ENCODE results near the gene HINT3.
"Not testable (repeated sequence)": the region's sequence is repeated elsewhere in the genome, so short reads cannot be mapped to it uniquely, and the experiment has no call there.

The HINT3 gene

DNA sequence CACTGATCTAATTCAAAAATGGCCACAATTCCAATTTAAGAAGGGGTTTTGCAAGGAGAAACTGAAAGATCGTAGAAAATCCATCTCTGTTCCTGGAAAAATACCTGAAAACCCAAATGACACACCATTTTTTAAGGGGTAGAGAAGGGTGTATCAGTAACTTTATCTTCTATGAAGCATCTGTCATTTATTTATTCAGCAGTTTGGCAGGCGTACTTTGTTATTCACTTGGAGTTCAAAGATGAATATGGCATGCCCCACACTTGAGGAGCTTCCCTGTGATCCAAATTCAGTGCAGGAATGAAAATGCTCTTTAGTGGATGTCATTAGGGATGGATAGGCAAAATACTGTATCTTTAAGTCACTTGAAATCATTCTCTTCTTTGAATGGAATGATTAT is 7.2 kb downstream of the HINT3 start:
- DNase-seq: no peak

DNA sequence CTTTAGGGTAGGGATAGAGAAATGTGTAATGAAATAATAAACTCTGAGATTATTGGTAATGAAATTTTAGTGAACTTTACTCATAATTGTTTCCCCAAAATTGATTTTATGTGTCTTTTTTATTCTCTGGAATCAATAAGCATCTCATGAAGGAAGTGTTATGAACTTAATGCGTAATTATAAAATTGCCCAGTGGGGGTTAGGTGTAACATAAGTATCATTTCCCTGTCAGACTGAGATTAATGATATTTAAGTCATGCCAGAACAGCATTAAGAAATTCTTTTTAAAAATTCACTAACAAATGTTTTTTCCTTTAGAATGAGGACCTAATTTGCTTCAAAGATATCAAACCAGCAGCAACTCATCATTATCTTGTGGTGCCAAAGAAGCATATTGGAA is 10.0 kb downstream of the HINT3 start:
- no peak for DNase-seq

DNA sequence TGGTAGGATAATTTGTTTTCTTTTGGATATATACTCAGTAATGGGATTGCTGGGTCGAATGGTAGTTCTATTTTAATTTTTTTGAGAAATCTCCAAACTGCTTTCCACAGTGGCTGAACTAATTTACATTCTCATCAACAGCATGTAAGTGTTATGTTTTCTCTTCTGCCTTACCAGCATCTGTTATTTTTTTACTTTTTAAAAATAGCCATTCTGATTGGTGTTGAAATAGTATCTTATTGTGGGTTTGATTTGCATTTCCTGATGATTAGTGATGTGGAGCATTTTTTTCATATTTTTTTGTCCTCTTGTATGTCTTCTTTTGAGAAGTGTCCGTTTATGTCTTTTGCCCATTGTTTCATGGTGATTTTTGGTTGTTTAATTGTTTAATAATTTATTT is 11.9 kb downstream of the HINT3 start:
- DNase-seq: no peak

DNA sequence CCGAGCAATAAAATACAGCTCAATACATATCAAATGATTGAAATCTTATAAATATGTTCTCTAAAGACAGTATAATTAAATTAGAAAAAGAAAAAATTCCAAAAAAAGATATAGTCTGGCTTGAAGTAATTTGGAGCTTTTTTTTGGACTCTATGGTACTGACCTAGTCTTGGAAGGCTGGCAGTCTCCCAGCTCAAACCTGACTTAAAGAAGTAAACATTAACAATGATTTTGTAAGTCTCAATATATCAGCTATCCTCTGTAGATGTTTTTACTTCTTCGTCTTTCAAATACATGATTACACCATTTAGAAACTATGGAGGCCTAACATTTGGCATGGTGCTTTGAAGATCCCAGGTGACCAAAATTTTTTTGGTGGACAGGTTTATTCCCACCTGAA is 14.2 kb downstream of the HINT3 start:
- DNase-seq: no peak

DNA sequence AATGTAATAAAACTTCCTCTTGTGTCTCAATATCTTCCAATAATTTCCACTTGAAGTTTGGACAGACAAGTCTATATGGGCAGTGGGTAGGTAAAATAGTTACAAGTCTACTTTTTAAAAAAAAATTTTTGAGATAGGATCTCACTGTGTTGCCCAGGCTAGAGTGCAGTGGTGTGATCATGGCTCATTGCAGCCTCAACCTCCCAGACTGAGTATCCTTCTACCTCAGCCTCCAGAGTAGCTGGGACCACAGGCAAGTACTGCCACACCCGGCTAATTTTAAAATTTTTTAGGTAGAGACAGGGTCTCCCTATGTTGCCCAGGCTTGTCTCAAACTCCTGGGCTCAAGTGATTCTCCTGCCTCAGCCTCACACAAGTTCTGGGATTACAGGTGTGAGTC is 15.9 kb downstream of the HINT3 start:
- not testable (repeated sequence) for DNase-seq

DNA sequence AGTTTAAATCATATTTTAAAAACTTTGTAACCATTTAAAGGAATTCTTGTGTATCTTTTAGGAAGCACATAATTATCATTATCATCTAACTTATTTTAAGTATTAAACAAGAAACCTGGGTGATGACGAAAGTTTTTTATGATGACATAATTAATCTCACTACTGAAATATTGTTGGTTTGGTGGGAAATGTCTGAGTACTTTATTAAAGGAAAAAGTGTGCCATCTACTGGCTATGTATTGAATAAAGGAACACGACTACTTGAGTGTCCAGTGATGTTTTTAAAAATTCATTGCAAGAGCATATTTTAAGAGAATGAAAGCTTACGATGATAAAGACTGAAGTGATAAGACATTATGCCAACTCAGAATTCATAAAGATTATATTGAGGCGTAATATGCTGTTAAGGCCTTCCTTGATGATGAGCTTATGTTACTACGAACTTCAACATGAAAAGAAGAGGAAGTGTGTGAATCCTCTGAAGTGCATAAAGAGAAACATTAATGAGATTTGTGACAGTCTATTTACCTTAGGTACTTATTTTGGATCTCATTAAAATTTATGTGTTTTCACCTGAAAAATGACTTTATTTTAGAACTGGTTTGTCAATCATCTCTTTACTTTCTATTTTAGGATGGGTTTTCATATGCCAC is 17.8 kb downstream of the HINT3 start:
- DNase-seq: peak; percentile 82

DNA sequence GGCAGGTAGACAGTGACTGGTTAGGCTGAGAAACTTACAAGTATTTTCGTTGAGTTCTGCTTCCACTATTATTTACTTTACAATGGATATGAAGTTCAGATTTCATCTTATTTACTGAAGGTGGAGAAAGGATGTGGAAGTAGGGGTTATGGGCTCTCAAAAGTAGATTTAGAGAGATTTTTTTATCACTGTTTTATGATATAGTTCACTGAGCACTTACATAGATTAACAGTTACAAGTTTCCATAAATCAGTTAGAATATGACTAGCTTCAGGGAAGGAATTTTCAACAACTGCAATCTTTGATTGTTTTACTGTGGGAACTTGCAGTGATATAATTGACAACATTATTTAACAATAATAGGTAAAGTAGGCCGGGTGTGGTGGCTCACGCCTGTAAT is 22.5 kb downstream of the HINT3 start:
- DNase-seq: no peak

DNA sequence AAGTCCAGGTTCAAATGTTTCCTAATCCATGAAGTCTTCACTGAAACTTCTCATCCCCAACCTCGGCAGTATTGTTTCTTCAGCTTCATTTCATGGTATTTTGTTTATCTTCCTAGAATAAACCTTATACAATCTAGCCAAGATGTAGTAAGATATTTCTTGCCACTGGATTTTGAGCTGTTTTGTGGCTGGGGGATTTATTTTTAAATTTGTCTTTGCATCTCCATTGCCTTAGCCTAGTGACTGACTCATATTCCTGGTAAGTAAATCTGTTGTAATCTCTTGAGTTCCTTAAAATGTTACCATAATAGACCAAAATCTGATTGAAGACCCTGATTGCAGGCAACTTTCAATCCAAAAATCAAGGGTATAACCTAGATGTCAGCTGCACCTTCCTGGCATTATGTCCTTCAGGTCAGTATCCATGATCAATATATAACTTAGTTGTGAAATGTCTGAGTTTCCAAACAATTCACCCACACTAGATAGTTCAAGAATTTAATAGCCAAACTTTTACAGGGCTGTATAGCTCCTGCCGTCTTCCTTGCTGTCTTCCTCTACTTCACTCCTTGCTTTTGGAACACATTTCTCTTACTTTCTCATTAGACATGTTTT is 25.1 kb downstream of the HINT3 start:
- DNase-seq: no peak

DNA sequence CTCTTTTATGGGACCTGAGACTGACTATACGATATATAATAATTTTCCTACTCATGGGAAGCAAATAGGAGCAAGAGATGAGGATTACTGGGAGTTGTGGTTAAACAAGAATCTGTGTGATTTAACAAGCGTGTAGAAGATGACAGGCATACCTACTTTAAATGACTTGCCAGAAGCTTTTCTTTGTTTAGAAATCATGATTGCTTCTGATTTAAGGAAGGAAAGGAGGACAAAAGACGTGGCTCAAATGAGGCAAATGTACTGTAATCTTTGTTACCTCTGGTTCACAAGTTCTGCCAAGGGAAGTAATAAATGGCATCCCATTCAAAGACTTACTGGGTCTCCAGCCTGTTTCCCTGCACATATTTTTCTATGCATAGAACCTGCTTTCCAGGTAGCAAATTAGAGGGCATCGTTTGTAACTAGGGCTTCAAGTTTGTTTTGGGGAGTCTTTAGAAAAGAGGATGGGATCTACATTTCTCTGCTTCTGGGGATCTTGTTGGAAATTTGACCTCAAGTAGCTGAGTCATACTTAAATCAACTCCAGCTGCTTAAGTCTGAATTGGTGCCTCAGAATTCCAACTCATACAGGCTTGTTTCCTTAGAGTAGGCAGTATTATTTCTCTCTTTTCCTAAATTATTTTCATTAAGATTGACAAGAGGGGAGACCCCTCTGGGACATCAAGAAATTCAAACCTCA is 26.8 kb downstream of the HINT3 start:
- no peak for DNase-seq

DNA sequence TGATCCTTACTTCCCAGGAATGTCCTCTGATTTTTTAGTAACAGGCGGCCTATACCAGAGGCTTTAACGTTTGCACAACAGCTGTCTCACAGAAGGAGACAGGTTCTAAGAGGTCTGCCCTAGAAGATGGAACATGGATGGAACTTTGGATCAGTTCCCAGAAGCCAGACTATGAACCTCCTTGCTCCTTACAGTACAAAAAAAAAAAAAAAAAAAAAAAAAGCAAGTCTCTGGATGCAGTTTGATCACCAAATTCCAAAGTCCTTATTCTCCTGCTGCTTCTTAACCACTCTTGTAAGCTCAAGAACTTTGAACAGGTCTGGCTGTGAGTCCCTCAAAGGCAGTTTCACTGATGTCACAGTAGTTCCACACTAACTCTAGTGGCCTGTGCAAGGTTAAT is 27.7 kb downstream of the HINT3 start:
- DNase-seq: no peak

DNA sequence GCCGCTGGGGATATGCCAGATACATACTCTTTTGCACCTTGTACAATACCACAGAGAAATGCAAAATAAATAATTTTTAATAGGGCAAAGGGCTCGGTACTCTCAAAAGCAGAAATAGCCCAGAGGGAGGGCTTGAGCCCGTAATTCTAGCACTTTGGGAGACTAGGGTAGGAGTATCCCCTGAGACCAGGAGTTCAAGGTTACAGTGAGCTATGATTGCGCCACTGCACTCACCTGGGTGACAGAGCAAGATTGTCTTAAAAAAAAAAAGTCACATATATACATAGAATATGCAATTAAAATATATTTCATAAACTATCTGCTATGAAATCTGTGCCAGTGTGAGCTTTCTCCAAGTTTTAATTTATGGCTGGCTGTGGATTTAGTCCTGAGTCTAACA is 29.0 kb downstream of the HINT3 start:
- no peak for DNase-seq

DNA sequence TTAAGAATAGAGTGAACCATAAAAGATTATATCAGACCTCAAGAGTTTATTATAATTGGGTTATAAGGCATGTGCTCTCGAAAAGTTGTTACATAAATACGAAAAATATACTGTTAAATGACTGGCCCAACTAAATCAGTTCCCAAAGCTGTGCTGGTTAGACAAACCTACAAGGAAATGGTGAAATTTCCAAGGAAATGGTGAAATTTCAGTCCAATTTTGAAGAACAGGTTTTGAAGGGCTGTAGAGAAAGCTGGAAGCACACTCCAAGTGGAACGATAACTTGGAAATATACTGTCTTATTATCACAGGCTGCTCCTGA is 29.4 kb downstream of the HINT3 start:
- no peak for DNase-seq

DNA sequence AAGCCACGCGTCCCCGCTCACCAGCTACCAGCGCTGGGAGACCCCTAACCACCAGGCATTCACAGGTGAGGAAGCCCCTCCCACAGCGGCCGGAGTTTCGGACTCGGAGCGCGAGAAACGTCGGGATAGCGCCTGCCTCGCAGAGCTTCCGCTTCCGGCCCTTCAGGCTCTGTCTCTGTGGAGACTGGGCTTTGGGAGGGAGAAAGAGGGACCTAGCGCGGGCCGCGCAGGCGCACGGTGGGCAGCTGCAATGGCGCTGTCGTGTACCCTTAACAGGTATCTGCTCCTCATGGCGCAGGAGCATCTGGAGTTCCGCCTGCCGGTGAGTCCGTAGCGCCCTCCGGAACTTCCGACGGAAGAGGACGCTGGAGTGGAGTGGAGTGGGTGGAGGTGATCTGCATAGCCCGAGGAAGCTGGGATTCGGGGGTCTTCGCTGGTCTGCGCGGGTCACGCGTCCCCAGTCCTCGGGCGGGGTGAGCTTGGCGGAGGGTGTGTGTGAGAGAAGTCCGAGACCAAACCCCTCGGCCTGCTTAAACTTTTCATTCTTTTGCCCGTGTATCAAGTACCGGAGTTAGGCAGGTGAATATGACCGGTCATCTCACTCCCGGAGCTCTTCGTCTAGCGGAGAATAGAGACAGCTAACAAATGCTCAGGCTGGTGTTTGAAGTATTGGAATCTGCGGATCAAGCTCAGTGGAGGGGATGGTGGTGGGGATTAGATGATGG is 29.9 kb downstream of the HINT3 start, which contains the start of gene TRMT11:
Gene TRMT11, plus strand, starts transcription at position 240 of the 725 bp plus-strand sequence. Its CDS starts 11 bp downstream, at position 251.
- peak; percentile 90 for DNase-seq

DNA sequence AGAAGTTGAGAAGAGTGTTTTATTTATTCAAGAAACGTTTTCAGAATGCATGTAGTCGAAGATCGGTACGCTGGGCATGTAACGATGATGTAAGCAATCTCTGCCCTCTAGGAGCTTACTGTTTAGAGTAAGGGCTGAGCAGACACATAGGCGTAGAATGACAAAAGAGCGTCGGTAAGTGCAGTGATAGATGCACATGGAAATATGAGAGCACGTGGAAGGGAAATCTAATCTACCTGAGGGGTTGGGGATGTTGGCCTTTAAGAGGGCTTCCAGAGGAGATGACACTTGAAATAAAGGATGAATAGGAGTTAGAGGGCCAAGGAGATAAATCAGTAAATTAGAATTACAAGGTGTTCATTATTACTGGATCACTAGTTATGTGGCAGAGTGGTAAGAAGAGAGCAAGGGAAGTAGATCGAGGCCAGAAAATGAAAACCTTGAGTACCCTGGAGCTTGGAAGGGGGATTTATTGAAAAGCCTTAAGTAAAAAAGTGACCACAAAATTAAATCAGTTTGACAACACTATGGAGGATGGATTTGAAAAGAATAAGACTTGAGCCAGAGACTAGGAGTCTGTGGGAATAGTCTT is 30.6 kb downstream of the HINT3 start:
- no peak for DNase-seq

DNA sequence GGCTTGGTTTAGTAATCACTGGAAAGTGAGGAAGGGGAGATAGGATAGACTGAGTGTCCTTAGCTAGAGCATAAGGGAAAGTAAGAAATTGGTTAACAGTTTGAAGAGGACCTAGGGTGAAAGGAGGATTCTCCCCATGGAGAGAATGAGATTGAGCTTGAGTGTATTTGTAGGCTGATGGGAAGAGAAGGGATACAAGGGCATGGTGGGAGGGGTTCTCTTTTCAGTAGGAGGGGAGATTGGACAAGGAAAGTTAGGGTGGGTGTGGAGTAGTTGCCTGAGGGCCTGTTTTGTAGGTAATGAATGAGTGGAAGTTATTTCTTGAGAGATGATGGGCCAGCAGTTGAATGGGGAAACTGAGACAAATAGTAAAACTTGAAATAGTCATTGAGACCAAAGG is 31.7 kb downstream of the HINT3 start:
- no peak for DNase-seq

DNA sequence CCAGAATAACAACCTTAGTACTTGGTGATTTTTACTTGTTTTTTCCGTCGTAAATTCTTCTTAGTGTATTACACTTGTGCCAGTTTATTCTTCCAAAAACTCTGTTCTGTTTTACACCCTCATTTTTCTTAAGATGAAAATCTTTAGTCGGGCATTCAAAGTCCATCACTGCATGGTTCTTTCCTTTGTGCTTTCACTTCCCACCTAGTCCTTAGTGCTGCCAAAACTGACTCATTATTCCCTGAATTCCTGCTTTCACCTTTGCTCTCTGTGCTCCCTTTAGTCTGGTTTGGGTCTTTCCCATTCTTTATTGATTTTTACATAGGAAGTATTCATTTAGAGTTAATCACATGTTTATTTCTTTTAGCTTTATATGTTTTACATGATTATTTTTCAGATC is 33.1 kb downstream of the HINT3 start:
- no peak for DNase-seq

DNA sequence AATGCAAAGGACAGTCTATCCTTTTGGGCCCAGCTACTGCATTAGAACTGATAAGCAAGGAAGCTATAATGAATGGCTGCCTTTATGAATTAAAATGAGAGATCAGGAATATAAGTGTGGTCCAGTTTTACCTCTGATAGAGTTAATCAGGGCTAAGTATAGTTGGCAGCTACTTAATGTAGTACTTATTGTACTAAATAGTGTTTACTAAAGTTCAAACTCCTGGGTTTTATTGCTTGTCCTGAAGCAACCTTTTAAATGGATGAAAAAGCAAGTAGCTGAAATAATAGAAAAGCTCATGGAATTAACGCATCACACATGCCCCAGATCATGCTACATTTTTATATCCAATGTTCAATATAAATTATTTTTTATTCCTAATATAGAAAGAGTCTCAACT is 35.1 kb downstream of the HINT3 start:
- DNase-seq: no peak

DNA sequence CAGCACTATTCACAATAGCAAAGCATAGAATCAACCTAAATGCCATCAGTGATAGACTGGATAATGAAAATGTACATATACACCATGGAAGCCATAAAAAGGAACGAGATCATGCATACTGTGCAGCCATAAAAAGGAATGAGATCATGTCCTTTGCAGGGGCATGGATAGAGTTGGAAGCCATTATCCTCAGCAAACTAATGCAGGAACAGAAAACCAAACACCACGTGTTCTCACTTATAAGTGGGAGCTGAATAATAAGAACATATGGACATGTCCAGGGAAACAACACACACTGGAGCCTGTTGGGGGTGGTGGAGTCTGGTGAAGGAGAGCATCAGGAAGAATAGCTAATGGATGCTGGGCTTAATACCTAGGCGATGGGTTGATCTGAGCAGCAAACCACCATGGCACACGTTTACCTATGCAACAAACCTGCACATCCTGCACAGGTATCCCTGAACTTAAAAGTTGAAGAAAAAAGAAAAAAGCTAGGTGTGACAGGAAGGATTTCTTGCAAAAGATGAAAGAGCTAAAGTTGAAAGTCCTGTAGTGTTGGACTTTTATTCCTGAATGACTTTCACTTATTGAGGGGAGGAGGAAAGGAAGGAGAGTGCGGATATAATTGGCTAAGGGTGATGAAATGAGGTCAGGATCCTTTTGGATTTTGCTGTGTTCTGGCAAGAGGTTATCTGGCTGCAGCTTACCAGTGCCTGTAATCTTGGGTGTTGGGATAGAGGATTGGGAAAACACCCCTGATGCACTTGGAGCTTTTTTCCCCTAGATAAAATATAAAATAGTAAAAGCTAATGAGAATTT is 38.3 kb downstream of the HINT3 start:
- DNase-seq: no peak

DNA sequence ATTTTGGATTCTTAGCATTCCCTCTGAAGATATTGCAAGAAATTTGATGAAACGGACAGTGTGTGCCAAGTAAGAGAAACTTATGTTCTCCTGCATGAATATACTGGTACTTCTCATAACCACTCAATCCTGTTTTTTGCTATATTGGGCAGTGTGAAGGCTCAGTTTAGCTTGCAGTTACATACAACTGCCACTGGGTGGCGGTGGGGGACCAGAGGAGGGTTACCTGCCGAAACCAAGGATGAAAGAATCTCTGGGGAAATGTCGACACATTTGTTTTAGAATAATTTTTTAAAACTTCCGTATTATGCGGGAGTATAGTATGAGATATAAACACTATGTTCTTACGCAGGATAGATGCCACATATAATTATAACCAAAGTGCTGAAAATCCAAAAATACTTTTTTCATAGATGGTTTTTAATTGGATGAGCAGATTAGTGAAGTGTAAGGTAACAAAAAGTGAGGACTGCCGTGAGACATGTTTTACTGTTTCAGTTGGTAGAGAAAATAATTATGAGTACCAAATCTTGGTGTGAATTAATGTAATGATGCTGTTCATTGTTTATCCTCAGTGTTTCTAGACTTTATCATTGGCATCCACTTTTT is 39.5 kb downstream of the HINT3 start:
- DNase-seq: peak; percentile 81

DNA sequence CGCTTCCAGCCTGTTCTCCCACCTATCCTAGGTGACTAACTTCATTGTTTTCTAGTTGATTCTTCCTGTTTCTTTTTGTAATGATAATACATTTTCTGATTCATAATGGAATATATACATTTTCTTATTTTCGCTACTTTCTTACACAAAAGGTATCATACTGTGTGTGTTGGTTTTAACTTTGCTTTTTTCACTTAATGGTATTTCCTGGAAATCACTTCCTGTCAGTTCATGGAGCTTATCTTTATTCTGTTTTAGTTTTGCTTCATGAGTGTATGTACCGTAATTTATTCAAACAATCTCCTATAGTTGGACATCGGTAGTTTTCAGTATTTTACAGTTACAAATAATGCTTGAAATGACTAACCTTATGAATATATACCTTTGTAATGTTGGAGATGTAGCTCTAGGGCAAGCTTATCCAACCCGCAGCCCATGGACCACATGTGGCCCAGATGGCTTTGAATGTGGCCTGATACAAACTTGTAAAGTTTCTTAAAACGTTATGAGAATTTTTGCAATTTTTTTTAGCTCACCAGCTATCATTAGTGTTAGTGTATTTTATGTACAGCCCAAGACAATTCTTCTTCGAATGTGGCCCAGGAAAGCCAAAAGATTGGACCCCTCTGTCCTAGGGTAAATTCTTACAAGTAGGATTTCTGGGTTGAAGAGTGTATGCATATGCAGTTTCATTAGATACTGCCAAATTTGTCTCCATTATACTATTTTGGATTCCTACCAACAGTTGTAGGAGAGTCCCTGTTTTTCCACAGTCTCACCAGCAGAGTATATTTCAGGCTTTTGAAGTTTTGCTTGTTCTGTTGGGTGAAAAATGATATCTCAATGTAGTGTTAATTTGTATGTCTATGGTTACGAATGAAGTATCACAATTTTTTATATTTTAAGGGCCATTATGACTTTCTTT is 46.4 kb downstream of the HINT3 start:
- no peak for DNase-seq

DNA sequence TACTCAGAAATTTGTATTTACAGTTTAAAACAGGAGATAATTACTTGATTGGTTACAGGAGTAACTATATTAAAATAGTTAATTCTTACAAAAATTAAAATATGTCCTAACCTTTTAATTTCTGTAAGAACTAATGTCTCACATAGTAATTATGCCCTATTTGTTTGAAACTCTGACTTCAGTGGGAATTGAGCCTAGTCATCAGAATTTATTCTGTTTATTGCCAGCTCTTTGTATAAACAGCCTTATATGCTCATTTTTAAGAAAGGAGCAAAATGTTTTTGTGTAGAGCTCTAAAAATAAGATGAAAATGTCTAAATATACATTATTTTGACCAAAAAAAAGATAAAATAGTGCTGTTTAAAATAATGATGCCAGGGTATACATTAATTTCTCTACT is 51.2 kb downstream of the HINT3 start:
- no peak for DNase-seq

Data from suppressor macrophage treated with lipopolysaccharide for 4 hours (primary cell).